Activated naive CD4-positive, alpha-beta T cell treated with anti-CD3 and anti-CD28 coated beads, Interleukin-2, amount 50 U/mL, for 72 hours (primary cell): ENCODE results near the gene SMR3B. TPM values are rescaled to one million over a fixed set of nuclear protein-coding genes. Genes with fewer than 3 reads are reported as not detected.

Source experiments
- ATAC-seq, 2 donors: fragments of 150-1000 bp; cut with Tn5 transposase; 2 replicates each; pipeline ENCODE4 v1.10.0; 2021; ENCODE audit warnings: mild to moderate bottlenecking in 2 of 2, moderate library complexity in 2 of 2
- DNase-seq, 2 donors: peaks; one replicate each; pipeline ENCODE4 v3.0.0; 2021 to 2022; ENCODE audit warnings: low spot score in 2 of 2
- H3K27ac Mint-ChIP-seq, 2 donors: one replicate each; pipeline ENCODE4 v1.8.0; 2022; ENCODE audit warnings: mild to moderate bottlenecking in 2 of 2, mixed read lengths in 2 of 2
- H3K36me3 Mint-ChIP-seq, 2 donors: one replicate each; pipeline ENCODE4 v1.8.0; 2022; ENCODE audit warnings: mixed read lengths in 2 of 2
- H3K9me3 Mint-ChIP-seq, 2 donors: one replicate each; pipeline ENCODE4 v1.8.0; 2022; ENCODE audit warnings: mixed read lengths in 2 of 2
- total RNA-seq, 2 donors: library from RNA; stranded (reverse); gene quantifications; one replicate each; pipeline ENCODE4 v1.2.3, GENCODE V29; 2022

The SMR3B gene
- total RNA-seq, 2 donors from 2014 or later = not detected

- no peaks in the 10 kb centered on the region for H3K36me3 Mint-ChIP-seq
- H3K9me3 Mint-ChIP-seq = peaks cover 0 to 5% of the 10 kb centered on the region in 2 donors
- ATAC-seq (no peak), DNase-seq (no peak)
- no peak overlapping the region for H3K27ac Mint-ChIP-seq
Observed at GRCh38 chr4:70405765-70406164, 22.8 kb downstream of the SMR3B start.

- H3K36me3 Mint-ChIP-seq = no peaks in the 10 kb centered on the region
- ATAC-seq (no peak), DNase-seq (no peak)
- H3K27ac Mint-ChIP-seq = no peak overlapping the region
- H3K9me3 Mint-ChIP-seq = peaks cover 14% of the 10 kb centered on the region in 2 donors
Observed at GRCh38 chr4:70425306-70425705, 42.4 kb downstream of the SMR3B start.

- H3K36me3 Mint-ChIP-seq = no peaks in the 10 kb centered on the region
- ATAC-seq (no peak), DNase-seq (no peak)
- H3K27ac Mint-ChIP-seq = no peak overlapping the region
- H3K9me3 Mint-ChIP-seq = peaks cover 9 to 10% of the 10 kb centered on the region in 2 donors
Observed at GRCh38 chr4:70426789-70427188, 43.9 kb downstream of the SMR3B start.

GRCh38 chr4:70437197-70437596 lies 54.3 kb downstream of the SMR3B start:
- H3K9me3 Mint-ChIP-seq = peaks cover 5 to 9% of the 10 kb centered on the region in 2 donors
- no peak for ATAC-seq
- DNase-seq = no peak
- H3K36me3 Mint-ChIP-seq = no peaks in the 10 kb centered on the region
- no peak overlapping the region for H3K27ac Mint-ChIP-seq

Other genes with a start within 250 kb of the SMR3B start
- not detected for gene PRR27, start 228.9 kb upstream of the SMR3B start, total RNA-seq
- gene ODAM, start 187.4 kb upstream of the SMR3B start, total RNA-seq = not detected
- gene FDCSP, start 157.0 kb upstream of the SMR3B start, total RNA-seq = not detected
- gene CSN3, start 140.5 kb upstream of the SMR3B start, total RNA-seq = not detected
- not detected for gene CABS1, start 48.1 kb upstream of the SMR3B start, total RNA-seq
- not detected for gene SMR3A, start 22.4 kb upstream of the SMR3B start, total RNA-seq
- gene OPRPN, start 14.8 kb downstream of the SMR3B start, total RNA-seq = not detected
- gene MUC7, start 89.1 kb downstream of the SMR3B start, total RNA-seq = not detected
- not detected for gene AMTN, start 135.4 kb downstream of the SMR3B start, total RNA-seq
- not detected for gene AMBN, start 209.1 kb downstream of the SMR3B start, total RNA-seq
- gene ENAM, start 245.6 kb downstream of the SMR3B start, total RNA-seq = not detected